GM23248 (cell line): ENCODE measurements around the gene SND1. TPM values are rescaled to one million over a fixed set of nuclear protein-coding genes. Genes with fewer than 3 reads are reported as not detected.
"Not testable (repeated sequence)": the region's sequence is repeated elsewhere in the genome, so short reads cannot be mapped to it uniquely, and the experiment has no call there.

Source experiments
- DNase-seq: peaks from one replicate; pipeline ENCODE4 v3.0.0-alpha.2; 2015
- H2AFZ ChIP-seq: fragments of 200-600 bp; sonication (generic); 2 replicates; pipeline ENCODE4 v1.6.1; 2016; ENCODE audit warnings: antibody characterized with exemption
- H3F3A ChIP-seq: fragments of 200-600 bp; sonication (generic); 2 replicates; pipeline ENCODE4 v1.6.1; 2016; ENCODE audit warnings: mild to moderate bottlenecking, antibody characterized with exemption, mixed run types; ENCODE audit not compliant: insufficient read depth
- H3K27ac ChIP-seq: fragments of 200-600 bp; sonication (generic); 2 replicates; pipeline ENCODE4 v1.5.1; 2016; ENCODE audit warnings: mild to moderate bottlenecking
- H3K27me3 ChIP-seq: fragments of 200-600 bp; sonication (generic); replicated peaks from 2 replicates; pipeline ENCODE4 v1.6.1; 2016; ENCODE audit warnings: mild to moderate bottlenecking; ENCODE audit not compliant: insufficient read depth
- H3K36me3 ChIP-seq: fragments of 200-600 bp; sonication (generic); 2 replicates; pipeline ENCODE4 v1.6.1; 2016; ENCODE audit warnings: low read depth, mild to moderate bottlenecking
- H3K4me1 ChIP-seq: fragments of 200-600 bp; sonication (generic); 2 replicates; pipeline ENCODE4 v1.6.1; 2016; ENCODE audit warnings: mild to moderate bottlenecking; ENCODE audit not compliant: insufficient read depth
- H3K4me2 ChIP-seq: fragments of 200-600 bp; sonication (generic); one replicate; pipeline ENCODE4 v1.6.1; 2016; ENCODE audit warnings: mild to moderate bottlenecking; ENCODE audit not compliant: unreplicated experiment
- H3K4me3 ChIP-seq: fragments of 200-600 bp; sonication (generic); 2 replicates; pipeline ENCODE4 v1.5.1; 2016; ENCODE audit warnings: mild to moderate bottlenecking
- H3K79me2 ChIP-seq: fragments of 200-600 bp; sonication (generic); 2 replicates; pipeline ENCODE4 v1.6.1; 2016; ENCODE audit warnings: mild to moderate bottlenecking; ENCODE audit not compliant: insufficient read depth
- H3K9ac ChIP-seq: fragments of 200-600 bp; sonication (generic); 2 replicates; pipeline ENCODE4 v1.6.1; 2016; ENCODE audit warnings: mild to moderate bottlenecking
- H3K9me2 ChIP-seq: fragments of 200-600 bp; sonication (generic); 2 replicates; pipeline ENCODE4 v1.6.1; 2016; ENCODE audit warnings: mixed run types, mild to moderate bottlenecking, moderate library complexity; ENCODE audit not compliant: insufficient read depth
- H3K9me3 ChIP-seq: fragments of 200-600 bp; sonication (generic); one replicate; pipeline ENCODE4 v1.6.1; 2017; ENCODE audit warnings: low read depth
- H4K20me1 ChIP-seq: fragments of 200-600 bp; sonication (generic); 2 replicates; pipeline ENCODE4 v1.6.0; 2016; ENCODE audit not compliant: insufficient read depth
- EZH2 ChIP-seq: fragments of 200-600 bp; sonication (generic); IDR thresholded peaks from 2 replicates; pipeline ENCODE4 v1.6.1; 2018; ENCODE audit warnings: antibody characterized with exemption, mild to moderate bottlenecking; ENCODE audit not compliant: insufficient read depth, poor library complexity, severe bottlenecking
- EZH2phosphoT487 ChIP-seq: fragments of 200-600 bp; sonication (generic); IDR thresholded peaks from 2 replicates; pipeline ENCODE4 v1.6.1; 2018; ENCODE audit warnings: antibody characterized with exemption, moderate library complexity, mild to moderate bottlenecking, low read depth; ENCODE audit not compliant: insufficient read depth
- WGBS, 2 experiments: methylation state at CpG; one replicate each; pipeline ENCODE4 v1.1.6; 2015 to 2017; ENCODE audit warnings: low lambda C conversion rate in 2 of 2, low coverage in 1 of 2; ENCODE audit errors: missing lambda C conversion rate in 2 of 2; 5-methylcytosine and 5-hydroxymethylcytosine counted together
- in situ Hi-C: fragments of 300-500 bp; cut with MboI; formaldehyde crosslinking; loops from 2 replicates; pipeline ENCODE4 v1.15.0; 2020
- polyA plus RNA-seq: library from polyadenylated mRNA; unstranded; fragments of >200 nt; fragmentation: Nextera tagmentation; extraction: Ambion mirVana; gene quantifications from 2 replicates; pipeline ENCODE4 v1.2.1, GENCODE V29; 2016
- total RNA-seq: library from RNA; depleted of rRNA; stranded (reverse); fragments of >200 nt; shearing (Covaris generic); gene quantifications from 2 replicates; pipeline ENCODE4 v1.2.3, GENCODE V29; 2014

The SND1 gene
- total and polyA plus RNA-seq, 2 experiments from 2014 or later: 128 to 184 TPM

DNA sequence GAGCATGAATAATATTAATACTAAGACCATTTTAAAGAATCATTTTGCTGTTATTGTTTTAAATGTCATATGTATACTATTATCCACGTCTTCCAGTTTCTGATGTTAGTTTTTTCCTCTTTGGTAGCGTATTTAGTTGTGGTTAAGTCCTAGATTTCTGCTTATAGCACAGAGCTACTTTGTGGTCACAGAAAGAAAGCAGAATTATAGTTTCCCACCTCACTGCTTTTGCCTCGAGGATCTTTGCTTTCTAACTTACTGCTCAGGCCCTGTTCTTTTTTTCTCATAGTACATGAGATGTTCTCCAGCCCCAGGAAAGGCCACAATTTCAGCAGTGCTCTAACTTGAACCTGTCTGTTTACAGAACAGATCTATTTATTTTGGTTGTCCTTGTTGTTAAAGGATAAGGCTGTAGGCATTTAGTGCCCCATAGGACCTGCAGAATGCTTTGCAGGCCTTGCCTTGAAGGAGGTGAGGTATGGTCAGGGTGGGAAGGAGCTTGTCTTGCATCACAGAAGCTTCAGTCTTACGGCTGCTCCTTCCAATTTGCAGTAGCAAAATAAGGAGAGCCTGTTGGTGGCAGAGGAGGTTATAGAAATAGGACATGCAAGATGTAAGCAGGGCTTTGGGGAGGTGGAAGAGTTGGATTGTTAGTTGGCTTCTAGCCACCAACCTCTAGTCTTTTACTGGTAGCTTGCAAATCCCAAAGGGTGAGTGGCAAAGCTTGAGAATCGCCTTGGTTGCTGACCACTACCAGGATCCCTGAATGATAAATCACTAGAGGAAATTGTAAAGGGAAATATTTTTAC is 250.1 kb downstream of the SND1 start:
- no peaks in the 10 kb centered on the region for H3K27me3 ChIP-seq
- H3K27ac ChIP-seq: no peak overlapping the region
- peaks cover 57% of the 10 kb centered on the region for H3K4me1 ChIP-seq
- H3K4me3 ChIP-seq: no peak overlapping the region
- peaks cover 7% of the 10 kb centered on the region; the same call in 1 of the 2 replicates for H4K20me1 ChIP-seq
- no peak overlapping the region for H2AFZ ChIP-seq
- H3F3A ChIP-seq: peaks cover 48% of the 10 kb centered on the region
- no peak overlapping the region for H3K4me2 ChIP-seq
- WGBS, 2 experiments: 95 to 97% methylated on average over 5 of the region's 5 CpGs
- DNase-seq: no peak
- TF ChIP-seq EZH2 (no peak), EZH2phosphoT487 (no peak)
- H3K9me3 ChIP-seq: no peaks in the 10 kb centered on the region
- H3K9me2 ChIP-seq: no peaks in the 10 kb centered on the region
- H3K79me2 ChIP-seq: peaks cover 84% of the 10 kb centered on the region
- in situ Hi-C loops: no loop called here
- H3K36me3 ChIP-seq: 0 out of 2 replicates have a peak, but pooled peaks cover 3% of the 10 kb centered on the region
- H3K9ac ChIP-seq: no peak overlapping the region

DNA sequence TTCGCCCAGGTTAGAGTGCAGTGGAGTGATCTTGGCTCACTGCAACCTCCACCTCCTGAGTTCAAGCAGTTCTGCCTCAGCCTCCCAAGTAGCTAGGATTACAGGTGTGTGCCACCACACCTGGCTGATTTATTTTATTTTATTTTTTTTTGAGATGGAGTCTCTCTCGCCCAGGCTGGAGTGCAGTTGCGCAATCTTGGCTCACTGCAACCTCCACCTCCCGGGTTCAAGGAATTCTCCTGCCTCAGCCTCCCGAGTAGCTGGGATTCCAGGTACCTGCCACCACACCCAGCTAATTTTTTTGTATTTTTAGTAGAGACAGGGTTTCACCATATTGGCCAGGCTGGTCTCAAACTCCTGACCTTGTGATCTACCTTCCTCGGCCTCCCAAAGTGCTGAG is 250.8 kb downstream of the SND1 start:
- H3K4me2 ChIP-seq, H3K4me3 ChIP-seq, H3K27ac ChIP-seq, H3K9me2 ChIP-seq, H4K20me1 ChIP-seq, H3K9me3 ChIP-seq, in situ Hi-C loops, H3K27me3 ChIP-seq, DNase-seq, H3K9ac ChIP-seq, H3K36me3 ChIP-seq, H2AFZ ChIP-seq: not testable (repeated sequence)
- Histone ChIP-seq H3K4me1 (peaks cover 51% of the 10 kb centered on the region), H3K79me2 (peaks cover 85% of the 10 kb centered on the region), H3F3A (peaks cover 47% of the 10 kb centered on the region)
- 95 to 96% methylated on average over 5 to 6 of the region's 6 CpGs for WGBS, 2 experiments

DNA sequence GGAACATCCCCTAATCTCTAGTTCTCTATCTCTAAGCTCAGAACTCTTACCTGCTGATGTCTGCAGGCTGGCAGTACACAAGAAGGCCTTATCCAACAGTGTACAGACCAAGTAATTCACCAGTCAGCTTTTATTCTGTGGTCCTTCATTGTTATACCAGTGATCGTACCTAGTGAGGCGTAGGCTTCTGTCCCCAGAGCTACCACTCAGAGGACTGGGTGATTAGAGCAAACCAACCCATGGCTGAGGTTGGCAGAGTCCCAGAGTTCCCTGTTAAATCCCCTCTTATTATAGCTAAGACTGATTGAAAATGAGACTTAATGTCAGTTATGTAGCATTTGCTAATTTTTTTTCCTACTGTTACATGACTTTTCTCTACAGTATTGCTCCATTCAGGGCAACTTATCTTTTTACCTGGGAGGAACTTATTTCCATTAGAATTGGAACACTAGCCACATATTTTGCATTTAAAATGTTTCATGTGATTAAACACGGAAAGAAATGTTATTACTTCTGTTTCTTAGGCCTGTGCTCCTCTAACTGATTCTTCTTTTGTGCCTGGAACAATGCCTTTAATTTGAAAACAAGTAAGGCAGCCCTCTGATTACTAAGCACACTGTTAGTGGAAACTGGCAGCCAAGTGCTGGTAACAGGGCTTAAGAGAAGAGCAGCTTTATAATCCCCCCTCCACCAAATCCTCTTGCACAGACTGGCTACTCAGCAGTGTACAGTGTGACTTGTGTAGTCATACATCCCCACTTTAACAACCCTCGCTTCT is 252.1 kb downstream of the SND1 start:
- peak; percentile 36 for DNase-seq
- H3K27me3 ChIP-seq: no peaks in the 10 kb centered on the region
- in situ Hi-C loops: no loop called here
- peaks cover 86% of the 10 kb centered on the region for H3K79me2 ChIP-seq
- peaks cover 36% of the 10 kb centered on the region; the same call in 1 of the 2 replicates for H3F3A ChIP-seq
- H3K9me3 ChIP-seq: no peaks in the 10 kb centered on the region
- H4K20me1 ChIP-seq: no peaks in the 10 kb centered on the region; the same call in 1 of the 2 replicates
- peak overlapping the region; percentile 68 for H3K27ac ChIP-seq
- H3K4me1 ChIP-seq: peaks cover 37% of the 10 kb centered on the region
- 0 out of 2 replicates have a peak, but pooled peaks cover 3% of the 10 kb centered on the region for H3K36me3 ChIP-seq
- WGBS, 2 experiments: 86 to 89% methylated on average over 4 of the region's 4 CpGs
- H2AFZ ChIP-seq: no peak overlapping the region
- no peak overlapping the region for H3K4me3 ChIP-seq
- no peaks in the 10 kb centered on the region for H3K9me2 ChIP-seq
- H3K9ac ChIP-seq: no peak overlapping the region
- H3K4me2 ChIP-seq: peak overlapping the region; percentile 41
- TF ChIP-seq EZH2 (no peak), EZH2phosphoT487 (no peak)

DNA sequence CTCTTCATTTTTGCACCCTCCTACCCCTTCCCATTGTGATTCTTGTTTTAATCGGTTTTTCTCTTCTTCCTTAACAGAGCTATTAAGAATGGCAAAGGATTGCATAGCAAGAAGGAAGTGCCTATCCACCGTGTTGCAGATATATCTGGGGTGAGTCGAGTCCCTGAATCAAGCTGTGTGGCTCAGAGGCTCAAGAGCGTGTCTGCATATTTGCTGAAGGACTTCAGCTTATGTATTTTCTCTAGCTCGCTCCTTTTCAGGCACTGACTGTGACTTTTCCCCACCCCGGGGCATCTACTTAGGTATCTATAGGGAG is 252.6 kb downstream of the SND1 start:
- DNase-seq: peak; percentile 65
- in situ Hi-C loops: no loop called here
- H3K4me1 ChIP-seq: peaks cover 32% of the 10 kb centered on the region
- H2AFZ ChIP-seq: no peak overlapping the region
- H3K9me2 ChIP-seq: no peaks in the 10 kb centered on the region
- 0 out of 2 replicates have a peak overlapping the region, but pooled peaks have one; percentile 9 for H3K9ac ChIP-seq
- peaks cover 31% of the 10 kb centered on the region; the same call in 1 of the 2 replicates for H3F3A ChIP-seq
- H3K4me2 ChIP-seq: peak overlapping the region; percentile 41
- WGBS, 2 experiments: 69 to 72% methylated on average over 6 of the region's 6 CpGs
- H3K4me3 ChIP-seq: no peak overlapping the region
- H4K20me1 ChIP-seq: no peaks in the 10 kb centered on the region; the same call in 1 of the 2 replicates
- H3K9me3 ChIP-seq: no peaks in the 10 kb centered on the region
- no peak for TF ChIP-seq EZH2
- TF ChIP-seq EZH2phosphoT487: no peak
- H3K79me2 ChIP-seq: peaks cover 86% of the 10 kb centered on the region
- H3K27me3 ChIP-seq: no peaks in the 10 kb centered on the region
- H3K36me3 ChIP-seq: 0 out of 2 replicates have a peak, but pooled peaks cover 3% of the 10 kb centered on the region
- H3K27ac ChIP-seq: peak overlapping the region; percentile 68
